IMR-90 (cell line): ENCODE results near the gene HMHB1. TPM values are rescaled to one million over a fixed set of nuclear protein-coding genes. Genes with fewer than 3 reads are reported as not detected.
A peak's percentile ranks its signal among the peaks of the same experiment; 100 is the strongest.

ENCODE experiments used
- ATAC-seq: fragments of 200-7000 bp; cut with Tn5 transposase; 2 replicates; pipeline ENCODE4 v1.9.1; 2020; ENCODE audit warnings: low read depth, mild to moderate bottlenecking, moderate library complexity
- Bru-seq: library from RNA; stranded (reverse); fragments of 400-500 nt; gene quantifications from one replicate; lab custom pipeline; 2021; lab: Mats Ljungman, UMichigan
- BruChase-seq, 2 experiments: library from RNA; stranded (reverse); fragments of 400-500 nt; gene quantifications; one replicate each; lab custom pipeline; 2021; lab: Mats Ljungman, UMichigan
- BruUV-seq: library from RNA; stranded (reverse); fragments of 400-500 nt; replicated peaks from 2 replicates; lab custom pipeline; 2021; lab: Mats Ljungman, UMichigan
- CTCF ChIA-PET: fragments of 300-600 bp; formaldehyde crosslinking; extraction: SDS; loops from one replicate; lab custom pipeline; 2021; ENCODE audit warnings: antibody characterized with exemption; lab: Yijun Ruan, JAX
- POLR2A ChIA-PET: fragments of 300-600 bp; sonication (Branson Sonifier 250); formaldehyde crosslinking; loops from one replicate; lab custom pipeline; 2022; ENCODE audit warnings: antibody characterized with exemption; ENCODE audit not compliant: unreplicated experiment; lab: Charles Lee
- DNase-seq: peaks from one replicate; pipeline ENCODE4 v3.0.0; 2013
- H2AFZ ChIP-seq: replicated peaks from 2 replicates; pipeline ENCODE3; 2013; ENCODE audit warnings: low read length, mild to moderate bottlenecking; ENCODE audit not compliant: poor library complexity
- H2AK5ac ChIP-seq: 2 replicates; pipeline ENCODE4 v1.6.1; 2013; ENCODE audit warnings: low read depth, low read length, inconsistent platforms
- H2AK9ac ChIP-seq: replicated peaks from 2 replicates; pipeline ENCODE3; 2013; ENCODE audit warnings: mild to moderate bottlenecking, low read depth, low read length, moderate library complexity; ENCODE audit not compliant: poor library complexity
- H2BK120ac ChIP-seq: 2 replicates; pipeline ENCODE4 v1.6.1; 2013; ENCODE audit warnings: low read depth, low read length, inconsistent platforms
- H2BK15ac ChIP-seq: 3 replicates; pipeline ENCODE4 v1.6.1; 2013; ENCODE audit warnings: low read depth, low read length, inconsistent platforms
- H2BK20ac ChIP-seq: 2 replicates; pipeline ENCODE4 v1.6.1; 2013; ENCODE audit warnings: low read depth, mild to moderate bottlenecking, inconsistent platforms, low read length, moderate library complexity
- H2BK5ac ChIP-seq: 2 replicates; pipeline ENCODE4 v1.6.1; 2013; ENCODE audit warnings: mild to moderate bottlenecking, low read depth, low read length, inconsistent platforms; ENCODE audit not compliant: poor library complexity, severe bottlenecking
- H3K14ac ChIP-seq: replicated peaks from 2 replicates; pipeline ENCODE4 v1.6.1; 2013; ENCODE audit warnings: low read depth, low read length, inconsistent platforms
- H3K18ac ChIP-seq: 2 replicates; pipeline ENCODE4 v1.6.1; 2013; ENCODE audit warnings: low read depth, low read length, control low read depth
- H3K23ac ChIP-seq: 2 replicates; pipeline ENCODE4 v1.6.1; 2013; ENCODE audit warnings: low read depth, low read length, inconsistent platforms
- H3K27ac ChIP-seq: 2 replicates; pipeline ENCODE4 v1.5.1; 2013; ENCODE audit warnings: mild to moderate bottlenecking, control low read depth, low read length; ENCODE audit not compliant: insufficient read depth
- H3K27me3 ChIP-seq: 2 replicates; pipeline ENCODE4 v1.6.1; 2013; ENCODE audit warnings: low read length; ENCODE audit not compliant: control insufficient read depth, insufficient read depth
- H3K36me3 ChIP-seq: 2 replicates; pipeline ENCODE4 v1.6.1; 2013; ENCODE audit warnings: low read length, mixed read lengths; ENCODE audit not compliant: control insufficient read depth, insufficient read depth
- H3K4ac ChIP-seq: 2 replicates; pipeline ENCODE4 v1.6.1; 2013; ENCODE audit warnings: low read depth, low read length, inconsistent platforms
- H3K4me1 ChIP-seq: 2 replicates; pipeline ENCODE4 v1.6.1; 2013; ENCODE audit warnings: low read length, mixed read lengths; ENCODE audit not compliant: control insufficient read depth, insufficient read depth
- H3K4me2 ChIP-seq: 2 replicates; pipeline ENCODE4 v1.6.1; 2013; ENCODE audit warnings: low read depth, mild to moderate bottlenecking, control low read depth, low read length, moderate library complexity
- H3K4me3 ChIP-seq: 2 replicates; pipeline ENCODE4 v1.5.1; 2013; ENCODE audit warnings: low read depth, mild to moderate bottlenecking, control low read depth, low read length, moderate library complexity; ENCODE audit not compliant: insufficient read depth
- H3K56ac ChIP-seq: 2 replicates; pipeline ENCODE4 v1.6.1; 2013; ENCODE audit warnings: low read length, inconsistent platforms; ENCODE audit not compliant: insufficient read depth; ENCODE audit errors: extremely low read depth
- H3K79me1 ChIP-seq, 2 experiments: 2 replicates each; pipeline ENCODE4 v1.6.1; 2013; ENCODE audit warnings: low read length in 2 of 2, inconsistent platforms in 1 of 2, low read depth in 1 of 2
- H3K9ac ChIP-seq: 2 replicates; pipeline ENCODE4 v1.6.1; 2013; ENCODE audit warnings: low read depth, low read length, control low read depth
- H3K9me1 ChIP-seq: 2 replicates; pipeline ENCODE4 v1.6.1; 2013; ENCODE audit warnings: low read length, inconsistent platforms; ENCODE audit not compliant: insufficient read depth
- H3K9me3 ChIP-seq: 2 replicates; pipeline ENCODE4 v1.6.1; 2013; ENCODE audit warnings: low read length; ENCODE audit not compliant: control insufficient read depth, insufficient read depth
- H4K20me1 ChIP-seq: 2 replicates; pipeline ENCODE4 v1.6.1; 2013; ENCODE audit warnings: low read length, inconsistent platforms; ENCODE audit not compliant: insufficient read depth
- H4K5ac ChIP-seq: 2 replicates; pipeline ENCODE4 v1.6.1; 2013; ENCODE audit warnings: mild to moderate bottlenecking, low read depth, low read length, control low read depth
- H4K8ac ChIP-seq, 2 experiments: 2 replicates each; pipeline ENCODE4 v1.6.1; 2013; ENCODE audit warnings: low read depth in 2 of 2, low read length in 2 of 2, control low read depth in 1 of 2, inconsistent platforms in 1 of 2
- H4K91ac ChIP-seq: 2 replicates; pipeline ENCODE4 v1.6.1; 2013; ENCODE audit warnings: low read depth, low read length, inconsistent platforms; ENCODE audit not compliant: insufficient read depth
- MXI1 ChIP-seq: IDR thresholded peaks from 2 replicates; pipeline ENCODE4 v1.6.1; 2012; ENCODE audit warnings: low read depth, mild to moderate bottlenecking, low read length, moderate library complexity, borderline replicate concordance
- WGBS, 2 experiments: methylation state at CpG; one replicate each; pipeline versions ENCODE4 v1.1.5 to v1.1.7; 2013; ENCODE audit warnings: missing lambda C conversion rate in 2 of 2; ENCODE audit not compliant: insufficient read length in 1 of 2; ENCODE audit errors: extremely low coverage in 2 of 2; 5-methylcytosine and 5-hydroxymethylcytosine counted together
- dilution Hi-C: fragments of 300-500 bp; cut with HindIII; formaldehyde crosslinking; loops from one replicate; pipeline ENCODE4 v1.14.3; 2018; ENCODE audit warnings: low sequenced_read_pairs; ENCODE audit not compliant: unreplicated experiment
- in situ Hi-C: fragments of 300-500 bp; cut with MboI; formaldehyde crosslinking; loops from 3 replicates; pipeline ENCODE4 v1.14.3; 2019; ENCODE audit warnings: low sequenced_read_pairs, inconsistent platforms, mixed read lengths
- intact Hi-C: fragments of 100-400 bp; cut with micrococcal nuclease; formaldehyde crosslinking; loops from 2 replicates; pipeline ENCODE4 v1.10.0; 2022
- long read RNA-seq: library from polyadenylated mRNA; unstranded; transcript quantifications from one replicate; pipeline ENCODE4 v2.0.0, GENCODE V29; 2021; ENCODE audit not compliant: unreplicated experiment
- polyA plus RNA-seq, 3 experiments: library from polyadenylated mRNA; depleted of rRNA; stranded (reverse); fragments of >200 nt; gene quantifications; 2 replicates each; pipeline ENCODE4 v1.2.3, GENCODE V29; 2012; ENCODE audit warnings: low replicate concordance in 1 of 3
- total RNA-seq: library from RNA; depleted of rRNA; stranded (reverse); fragments of >200 nt; gene quantifications from 2 replicates; pipeline ENCODE4 v1.2.3, GENCODE V29; 2012; rRNA removed

Gene HMHB1
- total RNA-seq (not detected in 2 replicates), polyA plus RNA-seq (2012; rRNA removed) (not detected in 2 replicates), Bru-seq, nascent RNA (not detected), BruChase-seq, experiment 1, labeled RNA remaining after a 6-hour chase (not detected), BruChase-seq, experiment 2, labeled RNA remaining after a 2-hour chase (not detected)
- polyA plus RNA-seq (2012; cell fraction: cytosol; rRNA removed), result not detected in 2 replicates
- not detected in 2 replicates for polyA plus RNA-seq (2012; cell fraction: nucleus; rRNA removed; ENCODE audit: low replicate concordance)
- long read RNA-seq, result 0 reads

DNA sequence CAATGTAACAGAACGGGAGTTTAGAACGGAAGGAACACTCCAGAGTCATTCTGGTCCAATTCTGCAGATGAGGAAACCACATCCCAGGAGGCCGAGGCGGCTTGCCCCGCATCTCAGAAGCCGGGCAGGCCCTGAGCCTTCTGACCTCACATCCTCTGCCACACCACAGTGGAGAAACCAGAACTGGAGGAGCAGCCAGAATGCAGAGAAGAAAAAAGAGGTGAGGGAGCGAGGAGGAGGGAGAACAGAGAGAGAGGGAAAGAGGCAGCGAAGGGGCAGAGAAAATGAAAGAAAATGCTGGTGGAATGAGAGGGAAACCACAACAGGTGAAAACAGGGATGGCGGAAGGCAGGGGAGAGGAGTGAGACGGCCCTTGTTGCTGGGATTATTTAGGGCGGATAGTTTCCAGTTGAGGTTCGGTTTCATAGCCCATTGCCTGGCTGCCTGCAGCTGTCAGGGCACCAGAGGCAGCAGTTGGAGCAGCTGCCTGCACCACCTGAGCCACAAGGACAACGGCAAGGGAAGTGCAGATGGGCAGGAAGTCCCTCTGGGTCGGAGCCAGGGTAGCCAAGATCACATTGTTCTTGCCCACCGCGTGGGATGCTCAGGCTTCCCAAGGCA lies at the start of gene HMHB1:
HMHB1 (plus strand) TSS at position 77 of the 621 bp plus-strand sequence.
- in situ Hi-C loops, result no loop called here

More for the DNA sequence above, at the start of gene HMHB1:
- Histone ChIP-seq H3K18ac (no peak within 1 kb of the TSS), H2BK5ac (no peak within 1 kb of the TSS), H3K79me1 (no peaks in the 10 kb centered on the region), H2AK9ac (peak within 1 kb of the TSS; percentile 45), H2BK120ac (no peak within 1 kb of the TSS), H2AFZ (no peak within 1 kb of the TSS), H3K4ac (no peak within 1 kb of the TSS), H4K5ac (no peak within 1 kb of the TSS), H4K8ac (no peak within 1 kb of the TSS), H3K4me1 (no peaks in the 10 kb centered on the region), H3K9ac (no peak within 1 kb of the TSS), H4K20me1 (no peaks in the 10 kb centered on the region), H3K27me3 (no peaks in the 10 kb centered on the region), H3K56ac (no peak within 1 kb of the TSS), H3K4me3 (no peak within 1 kb of the TSS), H3K9me1 (no peaks in the 10 kb centered on the region), H2BK20ac (no peak within 1 kb of the TSS), H2AK5ac (no peak within 1 kb of the TSS), H3K14ac (no peak within 1 kb of the TSS), H3K9me3 (no peaks in the 10 kb centered on the region), H3K23ac (no peak within 1 kb of the TSS), H3K36me3 (no peaks in the 10 kb centered on the region), H3K27ac (no peak within 1 kb of the TSS), H2BK15ac (no peak within 1 kb of the TSS), H3K4me2 (no peak within 1 kb of the TSS), H4K91ac (no peak within 1 kb of the TSS)
- WGBS, 2 experiments, result 70% methylated on average over 3 of the region's 16 CpGs; no CpG with 5 or more reads in 1 of the 2 experiments
- ChIA-PET CTCF (no interaction called here), POLR2A (no interaction called here)
- no peak for TF ChIP-seq MXI1
- intact Hi-C loops (no loop called here), dilution Hi-C loops (no loop called here)
- no TSS peak for BruUV-seq
- DNase-seq, result no peak
- ATAC-seq, result no peak
